HG03432 (cell line): Measurements from ENCODE around the gene TMPRSS5.

Experiments used
- ATAC-seq: cut with Tn5 transposase; IDR thresholded peaks from one replicate; pipeline ENCODE4 v1.9.1; 2021; ENCODE audit warnings: mild to moderate bottlenecking, moderate library complexity; ENCODE audit not compliant: unreplicated experiment

TMPRSS5 gene

GRCh38 chr11:113670149-113670830, 35.8 kb downstream of the TMPRSS5 start:
- no peak for ATAC-seq

- ATAC-seq = no peak
These were observed 37.9 kb downstream of the TMPRSS5 start for GRCh38 chr11:113668255-113668654.

- ATAC-seq = no peak
These were observed 38.3 kb downstream of the TMPRSS5 start for GRCh38 chr11:113667801-113668200.

GRCh38 chr11:113666584-113666983, 39.5 kb downstream of the TMPRSS5 start:
- no peak for ATAC-seq

GRCh38 chr11:113664981-113665710, 41.0 kb downstream of the TMPRSS5 start:
- no peak for ATAC-seq

- ATAC-seq = no peak
These were observed 41.8 kb downstream of the TMPRSS5 start for GRCh38 chr11:113664069-113664980.

GRCh38 chr11:113663567-113663966, 42.5 kb downstream of the TMPRSS5 start:
- ATAC-seq = no peak

- ATAC-seq = no peak
These were observed 50.3 kb downstream of the TMPRSS5 start for GRCh38 chr11:113655771-113656170.

- ATAC-seq = no peak
These were observed 55.1 kb downstream of the TMPRSS5 start for GRCh38 chr11:113651023-113651422.

GRCh38 chr11:113649311-113649710, 56.8 kb downstream of the TMPRSS5 start:
- no peak for ATAC-seq

GRCh38 chr11:113647856-113648255, 58.3 kb downstream of the TMPRSS5 start:
- no peak for ATAC-seq

GRCh38 chr11:113647108-113647507, 59.0 kb downstream of the TMPRSS5 start:
- no peak for ATAC-seq

- no peak for ATAC-seq
These were observed 60.3 kb downstream of the TMPRSS5 start for GRCh38 chr11:113645593-113646349.

- ATAC-seq = no peak
These were observed 61.5 kb downstream of the TMPRSS5 start for GRCh38 chr11:113644605-113645004.

GRCh38 chr11:113643701-113644100, 62.4 kb downstream of the TMPRSS5 start:
- no peak for ATAC-seq

GRCh38 chr11:113643006-113643585, 63.0 kb downstream of the TMPRSS5 start:
- ATAC-seq = no peak

- ATAC-seq = no peak
These were observed 64.0 kb downstream of the TMPRSS5 start for GRCh38 chr11:113642090-113642489.

- ATAC-seq = no peak
These were observed 67.7 kb downstream of the TMPRSS5 start for GRCh38 chr11:113638376-113638775.

- ATAC-seq = no peak
These were observed 68.5 kb downstream of the TMPRSS5 start for GRCh38 chr11:113637636-113638035.
